Activated B cell treated with CpG ODN at 0.5 μM for 24 hours (primary cell): ENCODE data around the gene MED10. TPM values are rescaled to one million over a fixed set of nuclear protein-coding genes. Genes with fewer than 3 reads are reported as not detected.

Experiments used
- ATAC-seq: fragments of 200-7000 bp; cut with Tn5 transposase; one replicate; pipeline ENCODE4 v1.10.0; 2021; ENCODE audit warnings: low read depth, mild to moderate bottlenecking, moderate library complexity
- CTCF ChIA-PET: fragments of 350-600 bp; sonication (Branson Sonifier 250); formaldehyde crosslinking; loops from one replicate; lab custom pipeline; 2021; ENCODE audit warnings: antibody characterized with exemption; lab: Charles Lee
- POLR2A ChIA-PET: fragments of 350-600 bp; sonication (Branson Sonifier 250); formaldehyde crosslinking; loops from one replicate; lab custom pipeline; 2021; ENCODE audit warnings: antibody characterized with exemption; lab: Charles Lee
- DNase-seq: peaks from one replicate; pipeline ENCODE4 v3.0.0; 2022
- H3K27ac Mint-ChIP-seq: one replicate; pipeline ENCODE4 v1.8.0; 2020; ENCODE audit warnings: mixed read lengths
- H3K27me3 Mint-ChIP-seq: one replicate; pipeline ENCODE4 v1.8.0; 2021; ENCODE audit warnings: mixed read lengths
- H3K36me3 Mint-ChIP-seq: one replicate; pipeline ENCODE4 v1.8.0; 2021; ENCODE audit warnings: low read depth, mixed read lengths
- H3K4me1 Mint-ChIP-seq: one replicate; pipeline ENCODE4 v1.8.0; 2021; ENCODE audit warnings: mixed read lengths
- H3K4me3 Mint-ChIP-seq: one replicate; pipeline ENCODE4 v1.8.0; 2020; ENCODE audit warnings: mild to moderate bottlenecking, mixed read lengths
- H3K9me3 Mint-ChIP-seq: one replicate; pipeline ENCODE4 v1.8.0; 2020; ENCODE audit warnings: mixed read lengths
- CTCF ChIP-seq: fragments of 200-600 bp; IDR thresholded peaks from one replicate; pipeline ENCODE4 v1.8.0; 2022; ENCODE audit warnings: antibody characterized with exemption, mild to moderate bottlenecking
- intact Hi-C: fragments of 100-400 bp; cut with micrococcal nuclease; formaldehyde crosslinking; loops from one replicate; pipeline ENCODE4 v1.15.1; 2024
- total RNA-seq: library from RNA; stranded (reverse); gene quantifications from 2 replicates; pipeline ENCODE4 v1.2.3, GENCODE V29; 2022

The MED10 gene
- total RNA-seq, 1 donor from 2014 or later, result 47.7 TPM

GRCh38 chr5:6344593-6344989 is 33.8 kb downstream of the MED10 start:
- Mint-ChIP-seq H3K4me1 (no peaks in the 10 kb centered on the region), H3K9me3 (no peaks in the 10 kb centered on the region), H3K27ac (no peak overlapping the region), H3K4me3 (no peak overlapping the region), H3K36me3 (no peaks in the 10 kb centered on the region), H3K27me3 (no peaks in the 10 kb centered on the region)
- ChIA-PET CTCF (no interaction called here), POLR2A (no interaction called here)
- intact Hi-C loops, result no loop called here
- DNase-seq (no peak), ATAC-seq (no peak)
- no peak for TF ChIP-seq CTCF

DNA sequence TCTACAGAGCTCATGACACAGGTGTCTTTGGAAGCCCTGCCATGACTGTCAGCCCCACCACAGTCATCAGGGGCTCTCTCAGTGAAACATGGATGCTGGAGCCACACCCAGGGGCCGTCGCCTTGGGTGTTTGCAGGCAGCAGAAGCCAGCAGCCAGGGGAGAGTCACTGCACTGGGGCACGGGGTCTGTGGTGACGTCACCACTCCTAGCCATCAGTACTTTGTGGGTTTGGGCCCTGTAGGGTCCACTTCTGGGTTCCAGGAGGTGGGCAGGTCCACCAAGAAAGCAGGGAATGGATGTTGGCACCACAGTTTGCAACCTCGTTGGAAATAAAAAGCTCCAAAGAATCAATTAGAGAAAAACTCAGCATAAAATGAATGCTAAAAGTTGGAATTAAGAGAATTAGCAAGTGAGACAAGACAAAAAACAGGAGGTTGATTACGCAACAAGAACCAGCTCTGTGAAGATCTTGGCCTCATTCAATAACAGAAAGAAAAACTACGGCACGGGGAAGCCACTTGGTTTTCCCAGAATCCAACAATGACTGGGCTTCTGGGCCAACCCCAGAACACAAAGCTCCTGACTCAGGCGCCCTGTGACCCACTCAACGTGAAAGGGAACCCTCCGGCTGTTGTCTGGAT is 34.3 kb downstream of the MED10 start:
- no peaks in the 10 kb centered on the region for H3K27me3 Mint-ChIP-seq
- no peaks in the 10 kb centered on the region for H3K36me3 Mint-ChIP-seq
- H3K27ac Mint-ChIP-seq, result no peak overlapping the region

DNA sequence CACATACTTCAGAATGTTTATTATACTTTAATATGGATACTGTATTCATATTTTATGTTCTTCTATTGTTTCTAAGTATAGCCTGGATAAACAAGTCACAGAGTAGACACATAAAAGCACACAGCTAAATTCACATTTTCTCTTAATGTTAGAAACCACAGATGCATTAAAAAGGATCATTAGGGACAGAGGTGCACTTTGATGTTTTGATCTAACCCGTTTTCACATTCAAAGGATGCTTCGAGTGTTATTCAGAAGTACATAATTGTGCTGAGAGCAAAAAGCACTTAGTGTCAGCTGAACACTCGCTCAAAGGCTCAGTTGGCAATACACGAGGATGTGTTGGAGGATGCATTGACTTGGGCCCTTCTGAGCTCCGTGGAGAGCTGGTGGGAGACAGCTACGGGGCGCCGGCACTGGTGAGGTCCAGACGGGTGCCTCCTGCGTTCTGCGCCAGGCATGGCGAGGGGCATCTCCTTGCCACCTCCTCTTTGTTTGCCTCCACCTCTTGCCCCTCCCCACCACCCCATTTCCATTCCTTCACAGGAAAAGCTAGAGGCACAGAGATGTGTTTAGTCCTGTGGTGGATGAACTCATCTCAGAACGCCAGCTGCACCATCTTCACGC is 35.5 kb downstream of the MED10 start:
- CTCF ChIA-PET, result no interaction called here

More for the DNA sequence above, 34.3 kb downstream of the MED10 start:
- POLR2A ChIA-PET, result no interaction called here
- Mint-ChIP-seq H3K4me1 (no peaks in the 10 kb centered on the region), H3K4me3 (no peak overlapping the region), H3K9me3 (no peaks in the 10 kb centered on the region)
- ATAC-seq (no peak), DNase-seq (no peak)
- CTCF ChIA-PET, result no interaction called here
- no peak for TF ChIP-seq CTCF
- intact Hi-C loops, result no loop called here

DNA sequence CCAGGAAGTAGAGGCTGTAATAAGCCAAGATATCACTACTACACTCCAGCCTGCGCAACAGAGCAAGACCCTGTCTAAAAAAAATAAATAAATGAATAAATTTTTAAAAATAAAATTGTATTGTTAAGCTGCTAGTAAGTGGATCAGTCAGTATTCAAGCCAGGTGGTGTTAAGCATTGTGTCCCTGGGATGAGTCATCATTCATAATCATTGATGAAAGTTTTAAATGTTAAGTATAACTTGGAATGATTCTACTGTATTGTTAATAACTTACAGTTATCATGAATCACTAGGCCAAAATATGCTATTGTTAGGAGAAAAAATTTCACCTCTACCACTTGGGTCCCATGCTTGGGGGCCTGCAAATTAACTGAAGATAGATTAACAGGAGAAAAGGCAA is 38.2 kb downstream of the MED10 start:
- H3K27ac Mint-ChIP-seq, result no peak overlapping the region
- ChIA-PET CTCF (no interaction called here), POLR2A (no interaction called here)
- H3K4me3 Mint-ChIP-seq, result no peak overlapping the region
- no peaks in the 10 kb centered on the region for H3K27me3 Mint-ChIP-seq
- H3K36me3 Mint-ChIP-seq, result no peaks in the 10 kb centered on the region
- intact Hi-C loops, result no loop called here
- no peak for TF ChIP-seq CTCF
- H3K9me3 Mint-ChIP-seq, result no peaks in the 10 kb centered on the region
- no peak for DNase-seq
- ATAC-seq, result no peak
- no peaks in the 10 kb centered on the region for H3K4me1 Mint-ChIP-seq

More for the DNA sequence above, 35.5 kb downstream of the MED10 start:
- Mint-ChIP-seq H3K4me1 (no peaks in the 10 kb centered on the region), H3K9me3 (no peaks in the 10 kb centered on the region), H3K27me3 (no peaks in the 10 kb centered on the region), H3K4me3 (no peak overlapping the region), H3K27ac (no peak overlapping the region), H3K36me3 (no peaks in the 10 kb centered on the region)
- intact Hi-C loops, result no loop called here
- ATAC-seq (no peak), DNase-seq (no peak)
- POLR2A ChIA-PET, result no interaction called here
- TF ChIP-seq CTCF, result no peak

DNA sequence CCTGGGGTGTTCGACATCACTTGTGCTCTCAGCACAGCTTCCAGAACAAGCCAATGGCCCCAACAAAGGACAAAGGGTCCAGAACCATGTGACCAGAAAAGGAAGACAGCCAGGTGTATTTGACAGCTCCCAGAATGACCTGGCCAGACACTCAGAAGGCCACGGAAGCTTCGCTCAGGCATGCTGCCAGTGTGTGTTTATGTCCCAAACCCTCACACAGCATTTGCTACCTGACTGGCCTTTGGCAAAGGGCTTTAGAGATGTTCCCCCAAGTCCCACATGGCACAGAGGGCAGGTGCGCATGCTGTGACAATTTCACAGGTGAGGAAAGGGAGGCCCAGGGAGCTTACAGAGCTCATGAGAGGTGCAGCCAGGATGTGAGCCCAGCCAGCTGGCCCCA is 39.5 kb downstream of the MED10 start:
- H3K36me3 Mint-ChIP-seq, result no peaks in the 10 kb centered on the region
- no peaks in the 10 kb centered on the region for H3K27me3 Mint-ChIP-seq
- H3K27ac Mint-ChIP-seq, result no peak overlapping the region
- CTCF ChIA-PET, result no interaction called here
- no peak overlapping the region for H3K4me3 Mint-ChIP-seq
- H3K4me1 Mint-ChIP-seq, result no peaks in the 10 kb centered on the region
- no peak for TF ChIP-seq CTCF
- POLR2A ChIA-PET, result no interaction called here
- DNase-seq (no peak), ATAC-seq (no peak)
- intact Hi-C loops, result no loop called here
- no peaks in the 10 kb centered on the region for H3K9me3 Mint-ChIP-seq
